ENCODE measurements around the gene CACNA1D.

Gene CACNA1D

GRCh38 chr3:53642211-53642610, 147.8 kb downstream of the CACNA1D start:
- H3K4me3 ChIP-seq (ENCODE audit: low read length in 2 of 2) = no peak overlapping the region
- peaks cover 0 to 2% of the 10 kb centered on the region in 2 donors for H3K27me3 ChIP-seq (ENCODE audit: control insufficient read depth in 2 of 2, insufficient read depth in 2 of 2, low read length in 2 of 2)
- H3K4me1 ChIP-seq (ENCODE audit: control insufficient read depth in 2 of 2, insufficient read depth in 2 of 2, low read length in 2 of 2) = no peaks in the 10 kb centered on the region
- no peaks in the 10 kb centered on the region for H3K9me3 ChIP-seq (ENCODE audit: control insufficient read depth in 2 of 2, low read length in 2 of 2)
- no peak overlapping the region for H3K9ac ChIP-seq (ENCODE audit: low read depth in 1 of 2, low read length in 2 of 2)
- H3K36me3 ChIP-seq (ENCODE audit: control insufficient read depth in 2 of 2, insufficient read depth in 2 of 2, low read length in 2 of 2) = no peaks in the 10 kb centered on the region
- H3K27ac ChIP-seq (ENCODE audit: low read depth in 2 of 2, low read length in 2 of 2) = no peak overlapping the region

GRCh38 chr3:53643757-53644156, 149.3 kb downstream of the CACNA1D start:
- H3K27ac ChIP-seq (ENCODE audit: low read depth in 2 of 2, low read length in 2 of 2) = no peak overlapping the region
- H3K9ac ChIP-seq (ENCODE audit: low read depth in 1 of 2, low read length in 2 of 2) = no peak overlapping the region
- H3K36me3 ChIP-seq (ENCODE audit: control insufficient read depth in 2 of 2, insufficient read depth in 2 of 2, low read length in 2 of 2) = no peaks in the 10 kb centered on the region
- peaks cover 0 to 2% of the 10 kb centered on the region in 2 donors for H3K27me3 ChIP-seq (ENCODE audit: control insufficient read depth in 2 of 2, insufficient read depth in 2 of 2, low read length in 2 of 2)
- no peak overlapping the region for H3K4me3 ChIP-seq (ENCODE audit: low read length in 2 of 2)
- no peaks in the 10 kb centered on the region for H3K4me1 ChIP-seq (ENCODE audit: control insufficient read depth in 2 of 2, insufficient read depth in 2 of 2, low read length in 2 of 2)
- H3K9me3 ChIP-seq (ENCODE audit: control insufficient read depth in 2 of 2, low read length in 2 of 2) = no peaks in the 10 kb centered on the region

- no peak overlapping the region for H3K27ac ChIP-seq (ENCODE audit: low read depth in 2 of 2, low read length in 2 of 2)
- no peak overlapping the region for H3K9ac ChIP-seq (ENCODE audit: low read depth in 1 of 2, low read length in 2 of 2)
- no peaks in the 10 kb centered on the region for H3K36me3 ChIP-seq (ENCODE audit: control insufficient read depth in 2 of 2, insufficient read depth in 2 of 2, low read length in 2 of 2)
- no peaks in the 10 kb centered on the region for H3K9me3 ChIP-seq (ENCODE audit: control insufficient read depth in 2 of 2, low read length in 2 of 2)
- peaks cover 0 to 2% of the 10 kb centered on the region in 2 donors for H3K27me3 ChIP-seq (ENCODE audit: control insufficient read depth in 2 of 2, insufficient read depth in 2 of 2, low read length in 2 of 2)
- no peak overlapping the region for H3K4me3 ChIP-seq (ENCODE audit: low read length in 2 of 2)
- H3K4me1 ChIP-seq (ENCODE audit: control insufficient read depth in 2 of 2, insufficient read depth in 2 of 2, low read length in 2 of 2) = no peaks in the 10 kb centered on the region
Observed at GRCh38 chr3:53645754-53646153, 151.3 kb downstream of the CACNA1D start.

DNA sequence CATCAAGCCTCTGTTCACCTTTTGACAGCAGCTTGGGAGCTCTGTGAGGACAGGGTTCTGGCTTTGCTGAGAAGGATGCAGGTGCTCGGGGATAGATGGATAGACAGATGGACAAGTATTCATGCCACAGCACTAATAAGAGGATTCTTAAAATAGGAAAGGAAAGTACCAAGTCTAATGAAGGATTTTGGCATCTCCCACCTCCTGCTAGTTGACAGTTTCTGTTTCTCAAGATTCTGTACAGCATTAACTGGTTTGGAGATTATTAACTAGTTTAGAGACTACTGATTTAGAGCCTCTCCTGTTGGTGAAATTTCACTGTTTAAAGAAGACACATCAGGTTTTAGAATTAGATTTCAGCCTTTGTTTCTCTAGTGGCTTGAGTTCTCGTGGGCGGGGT, 152.3 kb downstream of the CACNA1D start:
- Histone ChIP-seq H3K27ac (ENCODE audit: low read depth in 2 of 2, low read length in 2 of 2) (no peak overlapping the region), H3K36me3 (ENCODE audit: control insufficient read depth in 2 of 2, insufficient read depth in 2 of 2, low read length in 2 of 2) (no peaks in the 10 kb centered on the region), H3K27me3 (ENCODE audit: control insufficient read depth in 2 of 2, insufficient read depth in 2 of 2, low read length in 2 of 2) (no peaks in the 10 kb centered on the region), H3K4me3 (ENCODE audit: low read length in 2 of 2) (no peak overlapping the region), H3K9ac (ENCODE audit: low read depth in 1 of 2, low read length in 2 of 2) (no peak overlapping the region), H3K4me1 (ENCODE audit: control insufficient read depth in 2 of 2, insufficient read depth in 2 of 2, low read length in 2 of 2) (no peaks in the 10 kb centered on the region), H3K9me3 (ENCODE audit: control insufficient read depth in 2 of 2, low read length in 2 of 2) (no peaks in the 10 kb centered on the region)

- Histone ChIP-seq H3K9me3 (ENCODE audit: control insufficient read depth in 2 of 2, low read length in 2 of 2) (no peaks in the 10 kb centered on the region), H3K4me3 (ENCODE audit: low read length in 2 of 2) (no peak overlapping the region), H3K27me3 (ENCODE audit: control insufficient read depth in 2 of 2, insufficient read depth in 2 of 2, low read length in 2 of 2) (no peaks in the 10 kb centered on the region), H3K9ac (ENCODE audit: low read depth in 1 of 2, low read length in 2 of 2) (no peak overlapping the region), H3K36me3 (ENCODE audit: control insufficient read depth in 2 of 2, insufficient read depth in 2 of 2, low read length in 2 of 2) (no peaks in the 10 kb centered on the region), H3K27ac (ENCODE audit: low read depth in 2 of 2, low read length in 2 of 2) (no peak overlapping the region), H3K4me1 (ENCODE audit: control insufficient read depth in 2 of 2, insufficient read depth in 2 of 2, low read length in 2 of 2) (no peaks in the 10 kb centered on the region)
Observed at GRCh38 chr3:53649816-53650215, 155.4 kb downstream of the CACNA1D start.

DNA sequence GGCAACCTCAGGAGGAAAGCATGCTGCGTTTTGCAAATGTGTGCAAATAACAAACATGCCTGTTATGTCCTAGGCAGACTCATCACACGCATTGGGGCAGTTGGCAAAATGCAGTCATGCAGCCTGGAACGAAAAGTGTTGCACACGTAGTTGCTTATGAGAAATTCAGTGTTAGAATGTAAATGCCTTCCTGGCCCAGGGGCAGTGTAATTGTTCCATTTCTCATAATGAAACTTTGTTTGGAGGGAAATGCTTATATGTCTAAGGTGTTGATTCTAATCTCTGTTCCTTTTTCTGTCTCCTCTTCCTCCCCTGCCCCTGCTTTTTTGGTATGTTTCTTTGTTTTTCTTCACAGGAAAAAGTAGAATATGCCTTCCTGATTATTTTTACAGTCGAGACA, 156.0 kb downstream of the CACNA1D start:
- no peak overlapping the region for H3K4me3 ChIP-seq (ENCODE audit: low read length in 2 of 2)
- no peaks in the 10 kb centered on the region for H3K4me1 ChIP-seq (ENCODE audit: control insufficient read depth in 2 of 2, insufficient read depth in 2 of 2, low read length in 2 of 2)
- H3K9ac ChIP-seq (ENCODE audit: low read depth in 1 of 2, low read length in 2 of 2) = no peak overlapping the region
- no peaks in the 10 kb centered on the region for H3K36me3 ChIP-seq (ENCODE audit: control insufficient read depth in 2 of 2, insufficient read depth in 2 of 2, low read length in 2 of 2)
- no peaks in the 10 kb centered on the region for H3K9me3 ChIP-seq (ENCODE audit: control insufficient read depth in 2 of 2, low read length in 2 of 2)
- no peaks in the 10 kb centered on the region for H3K27me3 ChIP-seq (ENCODE audit: control insufficient read depth in 2 of 2, insufficient read depth in 2 of 2, low read length in 2 of 2)
- H3K27ac ChIP-seq (ENCODE audit: low read depth in 2 of 2, low read length in 2 of 2) = no peak overlapping the region

- Histone ChIP-seq H3K9me3 (ENCODE audit: control insufficient read depth in 2 of 2, low read length in 2 of 2) (no peaks in the 10 kb centered on the region), H3K27ac (ENCODE audit: low read depth in 2 of 2, low read length in 2 of 2) (no peak overlapping the region), H3K27me3 (ENCODE audit: control insufficient read depth in 2 of 2, insufficient read depth in 2 of 2, low read length in 2 of 2) (no peaks in the 10 kb centered on the region), H3K9ac (ENCODE audit: low read depth in 1 of 2, low read length in 2 of 2) (no peak overlapping the region), H3K36me3 (ENCODE audit: control insufficient read depth in 2 of 2, insufficient read depth in 2 of 2, low read length in 2 of 2) (no peaks in the 10 kb centered on the region), H3K4me3 (ENCODE audit: low read length in 2 of 2) (no peak overlapping the region), H3K4me1 (ENCODE audit: control insufficient read depth in 2 of 2, insufficient read depth in 2 of 2, low read length in 2 of 2) (no peaks in the 10 kb centered on the region)
Observed at GRCh38 chr3:53650928-53651661, 156.7 kb downstream of the CACNA1D start.

DNA sequence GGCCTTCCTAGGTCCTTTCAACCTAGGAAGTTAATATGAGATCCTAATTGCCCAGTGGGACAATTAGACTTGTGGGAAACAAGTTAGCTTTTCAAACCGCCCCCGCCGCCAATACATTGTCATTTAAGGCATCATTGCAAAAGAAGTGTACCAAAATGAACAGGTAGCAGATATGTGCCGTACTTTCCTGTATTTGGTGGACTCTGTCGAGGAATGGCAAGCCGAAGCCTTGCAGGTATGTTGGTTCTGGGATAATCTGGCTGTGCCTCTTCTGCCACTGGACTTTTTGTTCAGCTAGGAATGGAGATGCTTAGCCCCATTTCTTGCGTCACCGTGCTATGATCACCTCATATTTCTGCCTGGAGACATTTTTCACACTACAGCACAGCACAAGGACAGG, 157.5 kb downstream of the CACNA1D start:
- no peaks in the 10 kb centered on the region for H3K4me1 ChIP-seq (ENCODE audit: control insufficient read depth in 2 of 2, insufficient read depth in 2 of 2, low read length in 2 of 2)
- no peaks in the 10 kb centered on the region for H3K27me3 ChIP-seq (ENCODE audit: control insufficient read depth in 2 of 2, insufficient read depth in 2 of 2, low read length in 2 of 2)
- no peaks in the 10 kb centered on the region for H3K9me3 ChIP-seq (ENCODE audit: control insufficient read depth in 2 of 2, low read length in 2 of 2)
- no peak overlapping the region for H3K27ac ChIP-seq (ENCODE audit: low read depth in 2 of 2, low read length in 2 of 2)
- H3K36me3 ChIP-seq (ENCODE audit: control insufficient read depth in 2 of 2, insufficient read depth in 2 of 2, low read length in 2 of 2) = no peaks in the 10 kb centered on the region
- H3K9ac ChIP-seq (ENCODE audit: low read depth in 1 of 2, low read length in 2 of 2) = no peak overlapping the region
- no peak overlapping the region for H3K4me3 ChIP-seq (ENCODE audit: low read length in 2 of 2)

- Histone ChIP-seq H3K4me1 (ENCODE audit: control insufficient read depth in 2 of 2, insufficient read depth in 2 of 2, low read length in 2 of 2) (peaks cover 0 to 2% of the 10 kb centered on the region in 2 donors), H3K36me3 (ENCODE audit: control insufficient read depth in 2 of 2, insufficient read depth in 2 of 2, low read length in 2 of 2) (no peaks in the 10 kb centered on the region), H3K4me3 (ENCODE audit: low read length in 2 of 2) (no peak overlapping the region), H3K27me3 (ENCODE audit: control insufficient read depth in 2 of 2, insufficient read depth in 2 of 2, low read length in 2 of 2) (no peaks in the 10 kb centered on the region), H3K9me3 (ENCODE audit: control insufficient read depth in 2 of 2, low read length in 2 of 2) (peaks cover 0 to 1% of the 10 kb centered on the region in 2 donors), H3K9ac (ENCODE audit: low read depth in 1 of 2, low read length in 2 of 2) (no peak overlapping the region), H3K27ac (ENCODE audit: low read depth in 2 of 2, low read length in 2 of 2) (no peak overlapping the region)
Observed at GRCh38 chr3:53657651-53658050, 163.2 kb downstream of the CACNA1D start.

- no peak overlapping the region for H3K9ac ChIP-seq (ENCODE audit: low read depth in 1 of 2, low read length in 2 of 2)
- peaks cover 0 to 1% of the 10 kb centered on the region in 2 donors for H3K9me3 ChIP-seq (ENCODE audit: control insufficient read depth in 2 of 2, low read length in 2 of 2)
- no peak overlapping the region for H3K27ac ChIP-seq (ENCODE audit: low read depth in 2 of 2, low read length in 2 of 2)
- H3K4me3 ChIP-seq (ENCODE audit: low read length in 2 of 2) = no peak overlapping the region
- no peaks in the 10 kb centered on the region for H3K36me3 ChIP-seq (ENCODE audit: control insufficient read depth in 2 of 2, insufficient read depth in 2 of 2, low read length in 2 of 2)
- H3K4me1 ChIP-seq (ENCODE audit: control insufficient read depth in 2 of 2, insufficient read depth in 2 of 2, low read length in 2 of 2) = peaks cover 0 to 2% of the 10 kb centered on the region in 2 donors
- no peaks in the 10 kb centered on the region for H3K27me3 ChIP-seq (ENCODE audit: control insufficient read depth in 2 of 2, insufficient read depth in 2 of 2, low read length in 2 of 2)
Observed at GRCh38 chr3:53658613-53659193, 164.3 kb downstream of the CACNA1D start.
